Measurements from ENCODE around the gene STK32B. TPM values are rescaled to one million over a fixed set of nuclear protein-coding genes. Genes with fewer than 3 reads are reported as not detected.

The STK32B gene
- total and polyA plus RNA-seq, 2 experiments from 2014 or later = 0.71 to 2.3 TPM

DNA sequence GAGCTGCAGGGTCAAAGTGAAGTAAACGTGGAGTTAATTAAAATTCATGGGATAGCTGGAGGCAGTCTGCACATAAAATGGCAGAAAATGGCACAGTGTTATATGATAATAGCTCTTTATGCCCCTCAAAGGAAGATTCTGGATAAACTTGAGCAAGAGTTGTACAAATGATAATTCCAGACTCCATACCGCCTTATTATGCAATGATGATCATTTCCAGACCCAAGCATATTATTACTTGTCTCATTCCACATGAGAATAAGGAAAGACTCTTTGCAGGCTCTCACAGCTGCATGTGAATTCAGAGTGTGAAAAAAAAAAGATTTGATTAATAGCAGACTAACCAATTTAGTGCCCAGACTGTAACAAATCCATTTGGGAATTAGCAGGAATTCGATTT, 105.4 kb downstream of the STK32B start:
- TF ChIP-seq, protein P1, sequence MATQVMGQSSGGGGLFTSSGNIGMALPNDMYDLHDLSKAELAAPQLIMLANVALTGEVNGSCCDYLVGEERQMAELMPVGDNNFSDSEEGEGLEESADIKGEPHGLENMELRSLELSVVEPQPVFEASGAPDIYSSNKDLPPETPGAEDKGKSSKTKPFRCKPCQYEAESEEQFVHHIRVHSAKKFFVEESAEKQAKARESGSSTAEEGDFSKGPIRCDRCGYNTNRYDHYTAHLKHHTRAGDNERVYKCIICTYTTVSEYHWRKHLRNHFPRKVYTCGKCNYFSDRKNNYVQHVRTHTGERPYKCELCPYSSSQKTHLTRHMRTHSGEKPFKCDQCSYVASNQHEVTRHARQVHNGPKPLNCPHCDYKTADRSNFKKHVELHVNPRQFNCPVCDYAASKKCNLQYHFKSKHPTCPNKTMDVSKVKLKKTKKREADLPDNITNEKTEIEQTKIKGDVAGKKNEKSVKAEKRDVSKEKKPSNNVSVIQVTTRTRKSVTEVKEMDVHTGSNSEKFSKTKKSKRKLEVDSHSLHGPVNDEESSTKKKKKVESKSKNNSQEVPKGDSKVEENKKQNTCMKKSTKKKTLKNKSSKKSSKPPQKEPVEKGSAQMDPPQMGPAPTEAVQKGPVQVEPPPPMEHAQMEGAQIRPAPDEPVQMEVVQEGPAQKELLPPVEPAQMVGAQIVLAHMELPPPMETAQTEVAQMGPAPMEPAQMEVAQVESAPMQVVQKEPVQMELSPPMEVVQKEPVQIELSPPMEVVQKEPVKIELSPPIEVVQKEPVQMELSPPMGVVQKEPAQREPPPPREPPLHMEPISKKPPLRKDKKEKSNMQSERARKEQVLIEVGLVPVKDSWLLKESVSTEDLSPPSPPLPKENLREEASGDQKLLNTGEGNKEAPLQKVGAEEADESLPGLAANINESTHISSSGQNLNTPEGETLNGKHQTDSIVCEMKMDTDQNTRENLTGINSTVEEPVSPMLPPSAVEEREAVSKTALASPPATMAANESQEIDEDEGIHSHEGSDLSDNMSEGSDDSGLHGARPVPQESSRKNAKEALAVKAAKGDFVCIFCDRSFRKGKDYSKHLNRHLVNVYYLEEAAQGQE (IDR thresholded peaks at IDR 0.05; ENCODE audit: unreplicated experiment) = no peak
- TF ChIP-seq JUNB (IDR thresholded peaks at IDR 0.05; ENCODE audit: unreplicated experiment) (no peak), NANOG (IDR thresholded peaks at IDR 0.05; ENCODE audit: borderline replicate concordance) (no peak), CREB1 (CRISPR knock-in tag; IDR thresholded peaks at IDR 0.05; ENCODE audit: low read depth) (no peak), POLR2AphosphoS5 (IDR thresholded peaks at IDR 0.05; ENCODE audit: low read depth) (no peak), ZNF331 (CRISPR knock-in tag; IDR thresholded peaks at IDR 0.05; ENCODE audit: low read depth) (no peak), EZH2phosphoT487 (IDR thresholded peaks at IDR 0.05; ENCODE audit: unreplicated experiment) (no peak), STAT1 (IDR thresholded peaks at IDR 0.05; ENCODE audit: unreplicated experiment) (no peak), EZH2 (IDR thresholded peaks at IDR 0.05; ENCODE audit: low read depth, unreplicated experiment) (no peak), ZNF114 (CRISPR knock-in tag; IDR thresholded peaks at IDR 0.05) (no peak)
- TF ChIP-seq, protein P2, sequence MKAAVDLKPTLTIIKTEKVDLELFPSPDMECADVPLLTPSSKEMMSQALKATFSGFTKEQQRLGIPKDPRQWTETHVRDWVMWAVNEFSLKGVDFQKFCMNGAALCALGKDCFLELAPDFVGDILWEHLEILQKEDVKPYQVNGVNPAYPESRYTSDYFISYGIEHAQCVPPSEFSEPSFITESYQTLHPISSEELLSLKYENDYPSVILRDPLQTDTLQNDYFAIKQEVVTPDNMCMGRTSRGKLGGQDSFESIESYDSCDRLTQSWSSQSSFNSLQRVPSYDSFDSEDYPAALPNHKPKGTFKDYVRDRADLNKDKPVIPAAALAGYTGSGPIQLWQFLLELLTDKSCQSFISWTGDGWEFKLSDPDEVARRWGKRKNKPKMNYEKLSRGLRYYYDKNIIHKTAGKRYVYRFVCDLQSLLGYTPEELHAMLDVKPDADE (IDR thresholded peaks at IDR 0.05) = no peak
- TF ChIP-seq, protein P3, sequence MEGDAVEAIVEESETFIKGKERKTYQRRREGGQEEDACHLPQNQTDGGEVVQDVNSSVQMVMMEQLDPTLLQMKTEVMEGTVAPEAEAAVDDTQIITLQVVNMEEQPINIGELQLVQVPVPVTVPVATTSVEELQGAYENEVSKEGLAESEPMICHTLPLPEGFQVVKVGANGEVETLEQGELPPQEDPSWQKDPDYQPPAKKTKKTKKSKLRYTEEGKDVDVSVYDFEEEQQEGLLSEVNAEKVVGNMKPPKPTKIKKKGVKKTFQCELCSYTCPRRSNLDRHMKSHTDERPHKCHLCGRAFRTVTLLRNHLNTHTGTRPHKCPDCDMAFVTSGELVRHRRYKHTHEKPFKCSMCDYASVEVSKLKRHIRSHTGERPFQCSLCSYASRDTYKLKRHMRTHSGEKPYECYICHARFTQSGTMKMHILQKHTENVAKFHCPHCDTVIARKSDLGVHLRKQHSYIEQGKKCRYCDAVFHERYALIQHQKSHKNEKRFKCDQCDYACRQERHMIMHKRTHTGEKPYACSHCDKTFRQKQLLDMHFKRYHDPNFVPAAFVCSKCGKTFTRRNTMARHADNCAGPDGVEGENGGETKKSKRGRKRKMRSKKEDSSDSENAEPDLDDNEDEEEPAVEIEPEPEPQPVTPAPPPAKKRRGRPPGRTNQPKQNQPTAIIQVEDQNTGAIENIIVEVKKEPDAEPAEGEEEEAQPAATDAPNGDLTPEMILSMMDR (conservative IDR thresholded peaks at IDR 0.05; ENCODE audit: low read depth in 2 of 2) = no peak
- TF ChIP-seq, protein P4, sequence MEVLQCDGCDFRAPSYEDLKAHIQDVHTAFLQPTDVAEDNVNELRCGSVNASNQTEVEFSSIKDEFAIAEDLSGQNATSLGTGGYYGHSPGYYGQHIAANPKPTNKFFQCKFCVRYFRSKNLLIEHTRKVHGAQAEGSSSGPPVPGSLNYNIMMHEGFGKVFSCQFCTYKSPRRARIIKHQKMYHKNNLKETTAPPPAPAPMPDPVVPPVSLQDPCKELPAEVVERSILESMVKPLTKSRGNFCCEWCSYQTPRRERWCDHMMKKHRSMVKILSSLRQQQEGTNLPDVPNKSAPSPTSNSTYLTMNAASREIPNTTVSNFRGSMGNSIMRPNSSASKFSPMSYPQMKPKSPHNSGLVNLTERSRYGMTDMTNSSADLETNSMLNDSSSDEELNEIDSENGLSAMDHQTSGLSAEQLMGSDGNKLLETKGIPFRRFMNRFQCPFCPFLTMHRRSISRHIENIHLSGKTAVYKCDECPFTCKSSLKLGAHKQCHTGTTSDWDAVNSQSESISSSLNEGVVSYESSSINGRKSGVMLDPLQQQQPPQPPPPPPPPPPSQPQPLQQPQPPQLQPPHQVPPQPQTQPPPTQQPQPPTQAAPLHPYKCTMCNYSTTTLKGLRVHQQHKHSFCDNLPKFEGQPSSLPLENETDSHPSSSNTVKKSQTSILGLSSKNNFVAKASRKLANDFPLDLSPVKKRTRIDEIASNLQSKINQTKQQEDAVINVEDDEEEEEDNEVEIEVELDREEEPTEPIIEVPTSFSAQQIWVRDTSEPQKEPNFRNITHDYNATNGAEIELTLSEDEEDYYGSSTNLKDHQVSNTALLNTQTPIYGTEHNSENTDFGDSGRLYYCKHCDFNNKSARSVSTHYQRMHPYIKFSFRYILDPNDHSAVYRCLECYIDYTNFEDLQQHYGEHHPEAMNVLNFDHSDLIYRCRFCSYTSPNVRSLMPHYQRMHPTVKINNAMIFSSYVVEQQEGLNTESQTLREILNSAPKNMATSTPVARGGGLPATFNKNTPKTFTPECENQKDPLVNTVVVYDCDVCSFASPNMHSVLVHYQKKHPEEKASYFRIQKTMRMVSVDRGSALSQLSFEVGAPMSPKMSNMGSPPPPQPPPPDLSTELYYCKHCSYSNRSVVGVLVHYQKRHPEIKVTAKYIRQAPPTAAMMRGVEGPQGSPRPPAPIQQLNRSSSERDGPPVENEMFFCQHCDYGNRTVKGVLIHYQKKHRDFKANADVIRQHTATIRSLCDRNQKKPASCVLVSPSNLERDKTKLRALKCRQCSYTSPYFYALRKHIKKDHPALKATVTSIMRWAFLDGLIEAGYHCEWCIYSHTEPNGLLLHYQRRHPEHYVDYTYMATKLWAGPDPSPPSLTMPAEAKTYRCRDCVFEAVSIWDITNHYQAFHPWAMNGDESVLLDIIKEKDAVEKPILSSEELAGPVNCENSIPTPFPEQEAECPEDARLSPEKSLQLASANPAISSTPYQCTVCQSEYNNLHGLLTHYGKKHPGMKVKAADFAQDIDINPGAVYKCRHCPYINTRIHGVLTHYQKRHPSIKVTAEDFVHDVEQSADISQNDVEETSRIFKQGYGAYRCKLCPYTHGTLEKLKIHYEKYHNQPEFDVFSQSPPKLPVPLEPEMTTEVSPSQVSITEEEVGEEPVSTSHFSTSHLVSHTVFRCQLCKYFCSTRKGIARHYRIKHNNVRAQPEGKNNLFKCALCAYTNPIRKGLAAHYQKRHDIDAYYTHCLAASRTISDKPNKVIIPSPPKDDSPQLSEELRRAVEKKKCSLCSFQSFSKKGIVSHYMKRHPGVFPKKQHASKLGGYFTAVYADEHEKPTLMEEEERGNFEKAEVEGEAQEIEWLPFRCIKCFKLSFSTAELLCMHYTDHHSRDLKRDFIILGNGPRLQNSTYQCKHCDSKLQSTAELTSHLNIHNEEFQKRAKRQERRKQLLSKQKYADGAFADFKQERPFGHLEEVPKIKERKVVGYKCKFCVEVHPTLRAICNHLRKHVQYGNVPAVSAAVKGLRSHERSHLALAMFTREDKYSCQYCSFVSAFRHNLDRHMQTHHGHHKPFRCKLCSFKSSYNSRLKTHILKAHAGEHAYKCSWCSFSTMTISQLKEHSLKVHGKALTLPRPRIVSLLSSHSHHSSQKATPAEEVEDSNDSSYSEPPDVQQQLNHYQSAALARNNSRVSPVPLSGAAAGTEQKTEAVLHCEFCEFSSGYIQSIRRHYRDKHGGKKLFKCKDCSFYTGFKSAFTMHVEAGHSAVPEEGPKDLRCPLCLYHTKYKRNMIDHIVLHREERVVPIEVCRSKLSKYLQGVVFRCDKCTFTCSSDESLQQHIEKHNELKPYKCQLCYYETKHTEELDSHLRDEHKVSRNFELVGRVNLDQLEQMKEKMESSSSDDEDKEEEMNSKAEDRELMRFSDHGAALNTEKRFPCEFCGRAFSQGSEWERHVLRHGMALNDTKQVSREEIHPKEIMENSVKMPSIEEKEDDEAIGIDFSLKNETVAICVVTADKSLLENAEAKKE (CRISPR knock-in tag; IDR thresholded peaks at IDR 0.05) = no peak
- H3K9me3 Mint-ChIP-seq = no peaks in the 10 kb centered on the region

More for the DNA sequence above, 105.4 kb downstream of the STK32B start:
- Histone ChIP-seq H3F3A (replicated peaks; ENCODE audit: low read depth) (no peaks in the 10 kb centered on the region), H3K36me3 (ENCODE audit: insufficient read depth) (no peaks in the 10 kb centered on the region), H3K9me2 (ENCODE audit: insufficient read depth) (no peaks in the 10 kb centered on the region), H3K4me1 (ENCODE audit: insufficient read depth) (no peaks in the 10 kb centered on the region), H3K4me2 (no peak overlapping the region), H3K27ac (ENCODE audit: low read depth) (no peak overlapping the region), H3K4me3 (no peak overlapping the region), H4K20me1 (replicated peaks; ENCODE audit: insufficient read depth) (no peaks in the 10 kb centered on the region), H3K27me3 (ENCODE audit: insufficient read depth) (no peaks in the 10 kb centered on the region), H2AFZ (no peak overlapping the region), H3K79me2 (replicated peaks; ENCODE audit: insufficient read depth) (no peaks in the 10 kb centered on the region)
- H3K4me1 Mint-ChIP-seq = no peaks in the 10 kb centered on the region; the same call in 2 of the 3 replicates
- no peak overlapping the region for H3K27ac Mint-ChIP-seq
- H3K4me3 Mint-ChIP-seq = no peak overlapping the region
- no peak for DNase-seq (ENCODE audit: low spot score)
- peaks cover 1% of the 10 kb centered on the region for H3K27me3 Mint-ChIP-seq (ENCODE audit: insufficient read depth, low read depth, poor library complexity)
- no peaks in the 10 kb centered on the region for H3K36me3 Mint-ChIP-seq (ENCODE audit: low read depth)
- ATAC-seq = no peak
